ENCODE measurements around the gene GABPB1.
A peak's percentile ranks its signal among the peaks of the same experiment; 100 is the strongest.
"Not testable (repeated sequence)": the region's sequence is repeated elsewhere in the genome, so short reads cannot be mapped to it uniquely, and the experiment has no call there.

The GABPB1 gene

GRCh38 chr15:50354838-50355618 is at the start of gene GABPB1:
Gene GABPB1 (minus strand): TSS chr15:50355198. CDS start chr15:50309798, 45,400 bp downstream.
- peak; percentile 78 for DNase-seq

- DNase-seq, result not testable (repeated sequence)
Observed at GRCh38 chr15:50391561-50391960, 36.6 kb upstream of the GABPB1 start.

- no peak for DNase-seq
Observed at GRCh38 chr15:50390554-50391264, 35.7 kb upstream of the GABPB1 start.

- DNase-seq, result not testable (repeated sequence)
Observed at GRCh38 chr15:50382408-50382807, 27.4 kb upstream of the GABPB1 start.

GRCh38 chr15:50381438-50381837 is 26.4 kb upstream of the GABPB1 start:
- DNase-seq, result no peak

- no peak for DNase-seq
Observed at GRCh38 chr15:50380089-50380488, 25.1 kb upstream of the GABPB1 start.

- DNase-seq, result not testable (repeated sequence)
Observed at GRCh38 chr15:50379413-50379812, 24.4 kb upstream of the GABPB1 start.

GRCh38 chr15:50378776-50379175 is 23.8 kb upstream of the GABPB1 start:
- DNase-seq, result no peak

GRCh38 chr15:50377867-50378751 is 23.1 kb upstream of the GABPB1 start:
- no peak for DNase-seq

GRCh38 chr15:50369564-50369963 is 14.6 kb upstream of the GABPB1 start:
- DNase-seq, result not testable (repeated sequence)

GRCh38 chr15:50365971-50366370 is 11.0 kb upstream of the GABPB1 start:
- DNase-seq, result no peak

- no peak for DNase-seq
Observed at GRCh38 chr15:50365570-50365969, 10.6 kb upstream of the GABPB1 start.

- DNase-seq, result no peak
Observed at GRCh38 chr15:50363612-50364011, 8.6 kb upstream of the GABPB1 start.

- DNase-seq, result no peak
Observed at GRCh38 chr15:50361756-50362155, 6.8 kb upstream of the GABPB1 start.

- no peak for DNase-seq
Observed at GRCh38 chr15:50358845-50359244, 3.8 kb upstream of the GABPB1 start.

GRCh38 chr15:50355980-50356379 is 982 bp upstream of the GABPB1 start:
- no peak for DNase-seq

- no peak for DNase-seq
Observed at GRCh38 chr15:50355619-50355905, 564 bp upstream of the GABPB1 start.

- DNase-seq, result no peak
Observed at GRCh38 chr15:50353975-50354837, 792 bp downstream of the GABPB1 start.

- DNase-seq, result no peak
Observed at GRCh38 chr15:50353251-50353974, 1.6 kb downstream of the GABPB1 start.

- no peak for DNase-seq
Observed at GRCh38 chr15:50350621-50351020, 4.4 kb downstream of the GABPB1 start.

GRCh38 chr15:50345298-50345697 is 9.7 kb downstream of the GABPB1 start:
- DNase-seq, result no peak

GRCh38 chr15:50344006-50344464 is 11.0 kb downstream of the GABPB1 start:
- DNase-seq, result no peak
